Activated CD8-positive, alpha-beta memory T cell treated with anti-CD3 and anti-CD28 coated beads for 36 hours (primary cell): ENCODE measurements around the gene RAB11B. TPM values are rescaled to one million over a fixed set of nuclear protein-coding genes. Genes with fewer than 3 reads are reported as not detected.
"Not testable (repeated sequence)": the region's sequence is repeated elsewhere in the genome, so short reads cannot be mapped to it uniquely, and the experiment has no call there.

Experiments
- CTCF ChIA-PET: fragments of 350-600 bp; sonication (Branson Sonifier 250); formaldehyde crosslinking; loops from one replicate; lab custom pipeline; 2021; ENCODE audit warnings: antibody characterized with exemption; lab: Charles Lee
- POLR2A ChIA-PET: fragments of 350-600 bp; sonication (Branson Sonifier 250); formaldehyde crosslinking; loops from one replicate; lab custom pipeline; 2021; ENCODE audit warnings: antibody characterized with exemption; lab: Charles Lee
- total RNA-seq, 2 experiments: library from RNA; stranded (reverse); gene quantifications; one replicate each; pipeline ENCODE4 v1.2.3, GENCODE V29; 2021

RAB11B gene
- total RNA-seq, 2 experiments from 2014 or later: 57.7 to 61.5 TPM

- POLR2A ChIA-PET: no interaction called here
- CTCF ChIA-PET: no interaction called here
Measured at GRCh38 chr19:8366121-8366581, 24.0 kb upstream of the RAB11B start.

- ChIA-PET POLR2A (no interaction called here), CTCF (interaction anchor here (1.0 kb wide), 1 partner anchor 14 kb away, joined by 3 read pairs; no protein-coding TSS in a partner anchor)
Measured at GRCh38 chr19:8366961-8367326, 23.2 kb upstream of the RAB11B start.

- CTCF ChIA-PET: interaction anchor here (0.6 to 1.0 kb wide), 3 partner anchors 15 to 43 kb away, joined by 3 to 4 read pairs (median 3); no protein-coding TSS in a partner anchor
- POLR2A ChIA-PET: no interaction called here
Measured at GRCh38 chr19:8367327-8368001, 22.7 kb upstream of the RAB11B start.

- ChIA-PET POLR2A (no interaction called here), CTCF (interaction anchor here (1.8 kb wide), 1 partner anchor 17 kb away, joined by 4 read pairs; no protein-coding TSS in a partner anchor)
Measured at GRCh38 chr19:8370176-8371010, 19.8 kb upstream of the RAB11B start.

- POLR2A ChIA-PET: no interaction called here
- CTCF ChIA-PET: interaction anchor here (0.7 to 1.8 kb wide), 2 partner anchors 18 to 115 kb away, joined by 3 to 4 read pairs; no protein-coding TSS in a partner anchor
Measured at GRCh38 chr19:8371011-8371804, 19.0 kb upstream of the RAB11B start.

GRCh38 chr19:8373867-8374813 is 16.0 kb upstream of the RAB11B start:
- POLR2A ChIA-PET: no interaction called here

GRCh38 chr19:8375766-8376165 is 14.4 kb upstream of the RAB11B start:
- POLR2A ChIA-PET, CTCF ChIA-PET: not testable (repeated sequence)

More at GRCh38 chr19:8373867-8374813, 16.0 kb upstream of the RAB11B start:
- CTCF ChIA-PET: interaction anchor here (0.6 kb wide), 1 partner anchor 55 kb away, joined by 4 read pairs; no protein-coding TSS in a partner anchor

- POLR2A ChIA-PET: interaction anchor here (0.6 kb wide), 1 partner anchor 47 kb away, joined by 3 read pairs; no protein-coding TSS in a partner anchor
Measured at GRCh38 chr19:8376373-8376974, 13.7 kb upstream of the RAB11B start.

GRCh38 chr19:8377598-8377997 is 12.6 kb upstream of the RAB11B start:
- CTCF ChIA-PET: interaction anchor here (0.6 to 1.6 kb wide), 3 partner anchors 24 to 255 kb away, joined by 3 to 6 read pairs (median 4); no protein-coding TSS in a partner anchor
- POLR2A ChIA-PET: no interaction called here

More at GRCh38 chr19:8376373-8376974, 13.7 kb upstream of the RAB11B start:
- CTCF ChIA-PET: interaction anchor here (1.2 kb wide), 1 partner anchor 23 kb away, joined by 6 read pairs; no protein-coding TSS in a partner anchor

GRCh38 chr19:8379156-8379891 is 10.8 kb upstream of the RAB11B start:
- CTCF ChIA-PET: interaction anchor here (1.1 to 1.6 kb wide), 2 partner anchors 16 to 31 kb away, joined by 3 to 4 read pairs; partner anchors contain the start of gene ANGPTL4
- POLR2A ChIA-PET: not testable (repeated sequence)

GRCh38 chr19:8384569-8384968 is 5.6 kb upstream of the RAB11B start:
- POLR2A ChIA-PET, CTCF ChIA-PET: not testable (repeated sequence)

- CTCF ChIA-PET: not testable (repeated sequence)
Measured at GRCh38 chr19:8385103-8385502, 5.1 kb upstream of the RAB11B start.

GRCh38 chr19:8385566-8385965 is 4.6 kb upstream of the RAB11B start:
- CTCF ChIA-PET, POLR2A ChIA-PET: not testable (repeated sequence)

More at GRCh38 chr19:8385103-8385502, 5.1 kb upstream of the RAB11B start:
- POLR2A ChIA-PET: not testable (repeated sequence)

GRCh38 chr19:8386419-8386818 is 3.7 kb upstream of the RAB11B start:
- POLR2A ChIA-PET: not testable (repeated sequence)
- CTCF ChIA-PET: interaction anchor here (0.6 kb wide), 1 partner anchor 31 kb away, joined by 3 read pairs; no protein-coding TSS in a partner anchor

- ChIA-PET POLR2A (no interaction called here), CTCF (interaction anchor here (0.6 kb wide), 1 partner anchor 712 kb away, joined by 3 read pairs; no protein-coding TSS in a partner anchor)
Measured at GRCh38 chr19:8386990-8387389, 3.2 kb upstream of the RAB11B start.
